Measurements from ENCODE around the gene RERE.
A peak's percentile ranks its signal among the peaks of the same experiment; 100 is the strongest.
"Not testable (repeated sequence)": the region's sequence is repeated elsewhere in the genome, so short reads cannot be mapped to it uniquely, and the experiment has no call there.

RERE gene

DNA sequence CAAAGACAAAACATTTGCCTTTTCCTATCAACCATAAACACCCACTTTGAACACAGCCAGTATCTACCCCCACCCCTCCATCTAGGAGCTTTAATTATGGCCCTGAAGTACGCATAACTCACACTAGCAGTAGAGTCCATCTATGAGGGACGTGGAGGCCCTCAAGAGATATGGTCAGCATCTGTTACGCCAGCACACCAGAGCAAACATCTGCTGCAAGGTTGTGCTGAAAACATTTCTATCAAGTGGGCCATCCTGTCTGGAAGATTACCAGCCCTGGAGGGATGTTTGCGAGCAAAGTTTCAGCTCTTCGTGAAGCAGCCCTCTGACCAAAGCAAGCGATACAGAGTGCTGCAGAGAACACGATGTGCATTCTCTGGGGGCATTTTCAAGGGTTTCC, 424.9 kb downstream of the RERE start:
- ATAC-seq, result no peak

DNA sequence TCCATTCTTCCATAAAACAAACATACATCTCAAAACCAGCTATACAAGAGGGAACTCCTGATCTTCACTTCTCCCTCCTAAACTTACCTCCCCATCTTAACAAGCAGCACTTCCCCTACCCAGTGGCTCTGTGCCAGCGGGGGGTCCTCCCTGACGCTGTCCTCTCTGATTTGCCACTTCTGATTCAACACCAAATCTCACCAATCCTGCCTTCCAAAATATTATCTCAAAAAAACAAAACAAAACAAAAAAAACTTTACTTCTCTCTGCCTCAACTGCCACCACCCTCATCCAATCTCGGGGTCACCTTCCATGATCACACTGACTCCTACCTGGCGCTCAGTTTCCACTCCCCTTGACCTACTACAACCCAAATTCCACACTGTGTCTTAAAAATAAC, 426.7 kb downstream of the RERE start:
- ATAC-seq, result no peak

DNA sequence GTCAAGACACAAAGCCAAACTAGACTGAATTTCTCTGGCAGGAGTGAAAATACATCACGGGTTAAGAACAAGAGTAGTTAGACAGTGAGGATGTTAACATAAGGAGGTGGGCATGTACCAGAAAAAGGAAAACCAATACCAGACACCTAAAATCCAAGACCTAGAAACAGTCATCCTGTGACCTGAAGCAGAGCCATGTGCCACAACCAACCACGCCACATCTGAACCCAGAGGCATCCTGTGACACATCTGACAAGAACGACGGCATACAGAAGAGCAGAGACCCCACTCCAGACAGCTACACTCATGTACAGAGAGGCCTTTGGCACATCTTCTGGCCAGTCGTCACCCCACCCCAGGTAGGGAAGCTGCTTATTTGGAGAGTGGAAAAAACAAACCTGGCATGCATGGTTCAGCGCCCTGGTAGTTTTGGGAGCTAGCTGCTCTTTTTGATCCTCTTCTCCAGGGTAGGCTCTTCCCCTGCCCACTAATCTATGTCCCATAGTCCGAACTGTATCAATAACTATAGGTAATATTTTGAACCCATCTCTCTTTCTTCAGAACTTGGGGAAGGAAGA, 427.4 kb downstream of the RERE start:
- peak in 1 of 2 donors; percentile 27 for ATAC-seq

DNA sequence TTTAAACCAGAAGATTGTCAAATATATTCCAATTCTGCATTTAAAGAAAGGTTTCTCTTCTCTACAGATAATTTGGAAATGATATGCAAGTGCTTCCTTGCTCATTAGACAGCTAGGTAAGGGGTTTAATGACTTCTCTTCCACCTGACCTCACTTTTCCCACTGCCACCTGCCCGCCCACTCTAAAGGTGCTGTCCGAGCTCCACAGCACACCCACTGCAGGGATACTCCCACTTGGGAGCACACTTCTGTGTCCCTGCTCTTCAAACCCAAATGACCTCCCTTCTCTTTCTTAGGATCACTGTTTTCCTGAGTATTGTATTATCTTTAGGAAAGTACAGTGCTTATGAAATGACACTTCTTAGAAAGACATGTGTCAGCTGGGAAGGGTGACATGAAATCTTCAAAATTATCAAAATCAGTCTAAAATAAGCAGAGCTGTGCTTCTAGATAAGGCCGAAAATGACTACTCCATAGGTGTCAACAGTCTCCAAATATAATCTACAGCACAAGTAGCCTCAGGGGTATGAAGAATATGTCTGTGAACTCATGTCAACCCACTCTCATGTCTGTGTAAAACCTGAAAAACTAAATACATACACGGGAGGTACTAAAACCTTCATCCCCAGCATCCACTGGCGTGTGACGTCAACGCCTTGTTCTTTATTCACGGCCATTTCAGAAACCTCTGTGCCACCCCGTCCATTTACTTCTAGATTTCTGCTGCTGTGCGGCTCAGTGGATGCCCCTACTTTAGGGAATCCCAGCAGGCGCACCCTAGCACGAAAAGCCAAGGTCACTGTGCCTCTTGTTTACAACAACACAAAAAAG, 428.5 kb downstream of the RERE start:
- ATAC-seq, result no peak

DNA sequence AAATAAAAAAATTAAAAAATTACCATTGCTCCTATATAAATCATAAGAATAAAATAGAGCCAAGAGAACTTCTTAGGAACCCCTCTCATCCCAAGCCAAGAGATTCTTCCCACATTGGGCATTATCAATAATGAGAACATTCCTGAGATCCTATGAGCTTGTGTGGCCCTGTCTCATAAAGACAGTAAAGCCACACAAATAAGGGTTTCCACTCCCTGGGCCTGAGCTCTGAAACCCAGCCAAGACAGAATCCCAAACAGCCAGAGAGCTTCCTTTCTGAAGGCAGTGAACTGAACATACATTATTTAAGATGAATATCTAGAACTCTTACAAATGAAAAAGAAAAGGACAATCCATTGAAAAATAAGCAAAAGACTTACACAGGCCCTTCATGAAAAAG, 431.2 kb downstream of the RERE start:
- no peak for ATAC-seq

DNA sequence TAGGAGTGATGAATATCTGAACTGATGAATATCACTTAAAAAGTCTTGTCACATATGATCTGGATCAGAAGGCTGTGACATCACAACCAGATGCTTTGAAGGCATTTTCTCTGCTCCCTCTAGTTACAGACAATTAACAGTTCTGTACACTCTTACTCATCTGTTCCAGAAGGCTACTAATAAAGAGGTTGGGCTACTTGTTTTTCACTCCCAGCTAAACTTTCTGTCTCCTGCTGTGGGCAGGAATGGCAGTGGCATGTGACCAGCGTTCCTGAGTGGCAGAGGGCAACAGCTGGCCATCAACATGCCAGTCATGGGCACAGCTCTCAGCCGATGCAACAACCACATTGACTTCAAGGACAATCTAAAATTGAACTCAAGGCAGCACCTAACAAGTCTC, 432.9 kb downstream of the RERE start:
- peak; percentile 44 to 65 for ATAC-seq

DNA sequence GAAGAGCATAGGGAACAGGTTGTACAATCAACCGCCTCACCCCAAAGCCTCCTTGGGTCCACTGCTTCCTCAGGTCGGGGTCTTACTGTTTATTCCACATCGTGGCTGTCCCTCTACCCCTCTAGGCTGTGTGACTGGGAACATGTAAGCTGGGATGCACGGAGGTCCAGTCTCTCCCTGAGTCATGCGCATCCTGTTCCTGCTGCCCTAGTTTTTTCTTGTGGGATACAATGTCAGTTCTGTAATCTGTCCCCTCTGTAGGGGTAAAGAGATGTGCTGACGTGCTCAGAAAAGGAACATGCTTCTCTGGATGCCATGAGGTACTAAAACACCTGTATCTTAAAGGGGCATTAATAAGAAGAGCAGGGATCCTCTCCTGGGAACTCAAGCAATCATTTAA, 433.4 kb downstream of the RERE start:
- no peak for ATAC-seq

DNA sequence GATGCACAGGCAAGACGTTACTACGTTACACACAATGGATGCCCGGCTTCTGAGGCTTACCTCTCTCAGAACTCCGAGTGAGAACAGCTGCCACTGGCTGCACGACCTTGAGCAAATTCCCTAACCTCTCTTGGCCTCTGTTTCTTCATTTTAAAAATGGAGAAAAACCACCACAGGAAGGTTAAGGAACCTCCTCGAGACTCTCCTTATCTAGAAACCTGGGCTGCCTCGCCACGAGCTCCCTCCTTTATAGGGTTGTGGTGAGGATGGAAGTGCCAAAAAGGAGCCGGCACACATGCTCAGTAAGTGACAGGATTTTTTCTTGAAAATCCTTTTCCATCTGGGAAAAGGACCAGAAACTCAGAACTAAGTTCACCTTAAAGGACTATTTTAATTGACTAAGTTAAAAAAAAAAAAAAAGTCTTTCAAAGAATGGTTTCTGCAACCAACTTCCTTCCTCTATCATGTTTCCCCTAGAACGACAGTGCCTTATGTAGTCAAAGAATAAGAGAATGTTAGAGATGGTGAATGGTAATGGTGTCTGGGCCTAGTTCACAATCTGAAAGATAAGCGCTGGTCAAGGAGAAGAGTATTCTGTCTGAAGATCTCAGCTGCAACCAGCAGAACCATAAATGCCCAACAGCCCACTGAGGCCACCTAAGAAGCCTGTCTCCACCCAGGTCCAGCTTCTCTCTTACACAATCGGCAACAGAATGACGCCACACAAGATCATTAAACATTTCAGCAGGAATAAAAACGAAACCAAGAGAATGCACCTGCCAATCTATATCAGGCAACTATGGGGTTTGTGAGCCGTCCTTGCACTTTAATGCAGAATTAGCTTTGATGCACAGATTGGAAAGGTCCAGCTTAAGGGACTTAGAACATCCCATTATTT, 434.6 kb downstream of the RERE start:
- no peak for ATAC-seq

DNA sequence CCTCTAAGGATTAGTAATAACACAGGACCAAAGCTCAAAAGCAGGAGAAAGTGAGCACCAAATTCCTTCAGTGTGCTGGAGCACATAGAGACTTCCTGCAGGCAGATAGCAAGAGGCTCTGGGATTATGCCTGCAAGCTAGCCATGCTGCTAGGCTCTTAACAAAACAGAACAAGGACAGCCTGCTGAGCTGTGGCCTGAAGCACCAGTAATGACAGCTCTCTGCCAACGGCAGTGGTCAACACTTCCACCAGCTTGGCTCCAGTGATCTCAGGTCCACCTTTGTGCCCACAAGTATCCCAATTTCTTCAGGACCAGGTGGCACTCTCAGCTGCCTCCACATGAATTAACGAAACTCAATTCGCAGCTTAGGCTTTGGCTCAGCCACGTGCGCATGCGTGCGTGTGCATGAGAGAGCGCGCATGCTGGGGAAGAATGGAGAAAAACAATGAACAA, 435.4 kb downstream of the RERE start:
- no peak for ATAC-seq

DNA sequence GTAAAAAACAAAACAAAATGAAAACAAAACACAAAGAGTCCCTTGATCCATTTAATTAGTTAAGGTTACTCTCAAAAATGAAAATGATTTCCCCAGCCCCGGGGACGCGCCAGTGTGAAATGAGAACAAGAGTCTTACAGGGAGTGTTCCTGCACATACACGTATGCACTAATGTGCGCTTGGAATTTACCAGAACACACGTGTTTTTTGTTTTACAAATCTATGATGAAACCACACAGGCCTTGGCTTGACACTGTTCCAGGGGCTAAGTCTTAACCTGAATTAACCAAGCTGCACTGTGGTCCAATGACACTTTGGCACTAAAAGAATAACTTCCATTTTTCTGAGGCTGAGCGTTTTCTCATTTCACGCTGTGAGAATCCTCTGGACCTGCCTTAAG, 435.8 kb downstream of the RERE start:
- no peak for ATAC-seq

DNA sequence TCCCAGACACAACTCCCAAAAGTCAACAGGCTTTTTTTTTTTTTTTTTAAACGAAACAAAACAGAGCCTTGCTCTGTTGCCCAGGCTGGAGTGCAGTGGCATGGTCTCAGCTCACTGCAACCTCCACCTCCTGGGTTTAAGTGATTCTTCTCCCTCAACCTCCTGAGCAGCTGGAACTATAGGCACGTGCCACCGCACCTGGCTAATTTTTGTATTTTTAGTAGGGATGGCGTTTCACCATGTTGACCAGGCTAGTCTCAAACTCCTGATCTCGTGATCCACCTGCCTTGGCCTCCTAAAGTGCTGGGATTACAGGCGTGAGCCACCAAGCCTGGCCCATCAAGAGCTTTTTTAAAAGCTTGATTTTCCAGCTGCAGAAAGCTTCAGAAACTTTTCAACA, 437.1 kb downstream of the RERE start:
- not testable (repeated sequence) for ATAC-seq

DNA sequence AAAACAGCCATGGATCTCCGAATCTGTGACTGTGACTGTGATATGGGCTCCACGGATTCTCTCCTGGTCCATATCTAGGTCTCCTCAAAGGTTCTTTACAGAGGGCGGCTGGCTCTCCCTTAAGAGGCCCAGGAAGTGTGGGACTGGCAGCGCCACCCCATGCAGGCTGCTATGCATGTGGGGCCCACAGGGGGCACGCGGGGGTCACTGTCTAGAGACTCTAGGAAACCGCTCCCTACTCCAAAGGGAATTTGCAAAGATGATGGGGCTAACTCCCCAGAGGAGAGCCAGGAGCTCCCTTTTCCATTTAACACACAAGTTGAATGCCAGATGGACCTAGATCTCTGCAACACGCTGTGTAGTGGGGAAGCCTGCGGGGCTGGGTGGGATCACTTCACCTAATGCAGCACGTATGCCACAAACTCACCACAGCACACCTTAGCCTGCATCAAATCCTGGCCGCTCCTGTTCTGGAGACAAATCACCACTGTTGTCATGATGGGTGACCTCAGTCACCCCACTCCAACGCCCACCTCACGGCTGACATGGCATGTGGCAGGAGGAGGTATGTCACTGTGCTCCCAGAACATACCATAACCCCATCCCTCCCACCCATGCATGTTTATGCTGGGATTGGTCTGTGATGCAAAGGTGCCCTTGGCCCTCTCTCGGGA, 437.8 kb downstream of the RERE start:
- ATAC-seq, result no peak

DNA sequence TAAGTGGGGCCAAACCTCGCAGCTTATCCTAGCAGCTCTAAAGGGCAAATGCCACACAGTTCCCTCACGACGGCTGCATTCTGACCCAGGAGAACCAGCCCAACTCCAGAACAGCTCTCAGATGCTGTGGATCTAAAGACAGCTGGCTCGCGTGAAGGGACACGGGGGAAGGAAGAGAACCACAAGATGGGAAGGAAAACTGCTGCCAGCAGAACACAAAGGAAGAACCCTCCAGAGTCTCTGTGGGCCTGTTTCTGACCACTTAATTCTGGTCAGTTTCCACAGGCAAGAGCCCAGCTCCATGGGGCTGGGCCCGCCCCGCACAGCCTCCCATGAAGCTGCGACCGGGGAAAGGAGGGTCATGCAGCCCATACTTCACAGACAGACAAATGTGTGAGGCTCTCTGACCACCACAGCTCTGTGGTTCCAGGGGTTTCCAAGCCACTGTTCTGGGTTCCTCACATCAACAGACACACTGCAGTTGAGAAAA, 438.4 kb downstream of the RERE start:
- no peak for ATAC-seq

DNA sequence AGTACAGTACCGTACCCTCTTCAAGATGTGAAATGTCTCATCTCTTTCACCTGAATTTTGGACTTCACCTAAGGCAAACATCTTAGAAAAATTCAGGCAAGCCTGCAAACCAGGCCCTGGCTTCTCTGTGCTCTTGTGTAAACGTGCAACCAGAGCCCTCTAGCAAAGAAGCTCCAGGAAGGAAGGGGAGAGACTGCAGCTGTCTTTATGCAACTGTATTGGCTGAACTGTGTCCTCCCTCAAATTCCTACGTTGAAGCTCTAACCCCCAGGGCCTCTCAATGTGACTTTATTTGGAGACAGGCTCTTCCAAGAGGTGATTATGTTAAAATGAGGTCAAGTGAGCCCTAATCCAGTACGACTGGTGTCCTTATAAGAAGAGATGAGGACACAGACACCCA, 439.3 kb downstream of the RERE start:
- no peak for ATAC-seq

DNA sequence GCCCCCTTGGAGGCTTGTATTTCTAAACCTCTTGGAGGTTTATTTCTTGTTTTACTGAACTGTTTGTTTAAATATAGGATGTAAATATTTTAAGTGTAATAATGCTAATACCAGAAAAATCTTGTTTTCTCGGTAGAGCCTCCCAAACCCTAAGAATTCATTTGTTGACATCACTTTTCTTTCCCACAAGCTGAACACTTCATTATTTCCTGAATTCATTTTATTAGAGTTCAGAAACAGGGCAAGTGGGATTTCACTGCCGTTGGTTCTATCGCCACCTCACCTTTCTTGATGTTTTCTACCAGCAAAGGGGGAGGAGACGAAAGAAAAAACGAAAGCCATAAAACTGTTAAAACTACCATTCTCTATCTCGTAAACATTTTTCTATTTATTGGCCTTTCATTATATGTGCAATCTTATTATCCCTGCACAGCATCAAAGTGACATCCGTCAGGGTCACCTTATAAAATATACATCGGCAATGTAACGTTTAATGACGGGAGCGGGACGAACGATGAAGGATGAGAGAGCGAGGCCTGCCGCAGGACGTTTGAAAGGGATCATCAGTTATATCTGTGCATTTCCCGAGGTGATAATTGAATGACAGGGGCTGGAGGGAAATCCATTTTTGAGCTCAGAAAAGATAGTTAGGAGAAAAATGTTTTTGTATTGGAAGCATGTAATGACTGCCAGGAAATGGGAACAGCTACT, 440.0 kb downstream of the RERE start:
- no peak for ATAC-seq

DNA sequence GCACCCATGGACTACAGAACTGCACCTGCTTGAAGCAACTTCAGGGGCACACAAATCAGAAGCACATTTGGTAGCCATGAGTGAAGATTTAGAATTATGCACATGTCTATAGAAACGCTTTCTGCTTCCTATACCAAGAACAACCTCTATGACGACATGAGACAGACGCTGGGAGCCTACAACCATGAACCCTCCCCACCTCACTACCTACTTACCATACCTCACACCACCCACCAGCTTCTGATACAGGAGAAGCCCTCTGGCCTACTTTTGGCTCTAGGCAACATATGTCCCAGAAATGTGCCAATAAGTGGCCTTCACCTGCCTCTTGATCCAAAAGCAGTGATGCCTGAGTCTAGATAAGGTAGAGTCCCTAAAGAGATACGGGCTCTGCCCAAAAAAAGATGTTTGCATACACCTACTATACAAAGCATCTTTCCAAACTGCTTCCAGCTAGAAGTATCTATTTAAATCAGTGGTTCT, 441.0 kb downstream of the RERE start:
- no peak for ATAC-seq

DNA sequence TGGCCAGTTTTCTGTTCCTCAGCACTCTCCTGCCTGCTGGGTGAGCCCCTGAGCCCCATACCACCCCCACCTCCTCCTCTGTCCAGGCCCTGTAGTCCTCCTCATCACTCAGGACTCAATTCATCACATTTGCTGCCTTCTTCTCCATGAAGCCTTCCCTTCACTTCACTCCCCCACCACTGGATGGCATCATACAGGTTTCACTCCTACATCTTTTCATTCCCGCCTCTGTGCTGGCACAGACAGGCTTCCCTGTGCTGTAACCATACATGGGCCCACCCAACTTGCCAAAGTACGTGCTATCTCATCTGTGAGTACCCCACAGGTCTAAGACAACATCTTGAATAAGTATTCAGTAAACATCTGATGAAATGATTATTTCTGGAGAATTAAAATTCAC, 442.6 kb downstream of the RERE start:
- ATAC-seq, result peak in 1 of 2 donors; percentile 30

DNA sequence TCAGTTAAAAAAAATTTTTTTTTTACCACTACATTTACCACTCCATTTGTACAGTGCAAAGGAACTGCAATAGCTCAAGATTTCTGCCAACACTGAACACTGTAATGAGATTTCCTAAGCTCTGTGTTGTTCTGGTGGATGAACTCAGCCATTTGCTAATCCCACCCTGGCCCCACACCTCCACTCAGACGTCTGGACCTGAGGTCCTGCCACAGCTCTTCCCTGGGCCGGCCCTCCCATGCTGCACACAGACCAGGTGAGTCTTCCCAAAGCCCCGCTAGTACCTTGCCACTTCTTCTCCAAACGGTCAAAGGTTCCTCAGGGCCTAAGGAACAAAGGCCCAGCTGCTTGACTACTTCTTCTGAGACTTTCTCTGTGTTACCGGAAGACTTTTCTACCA, 443.1 kb downstream of the RERE start:
- ATAC-seq, result no peak

DNA sequence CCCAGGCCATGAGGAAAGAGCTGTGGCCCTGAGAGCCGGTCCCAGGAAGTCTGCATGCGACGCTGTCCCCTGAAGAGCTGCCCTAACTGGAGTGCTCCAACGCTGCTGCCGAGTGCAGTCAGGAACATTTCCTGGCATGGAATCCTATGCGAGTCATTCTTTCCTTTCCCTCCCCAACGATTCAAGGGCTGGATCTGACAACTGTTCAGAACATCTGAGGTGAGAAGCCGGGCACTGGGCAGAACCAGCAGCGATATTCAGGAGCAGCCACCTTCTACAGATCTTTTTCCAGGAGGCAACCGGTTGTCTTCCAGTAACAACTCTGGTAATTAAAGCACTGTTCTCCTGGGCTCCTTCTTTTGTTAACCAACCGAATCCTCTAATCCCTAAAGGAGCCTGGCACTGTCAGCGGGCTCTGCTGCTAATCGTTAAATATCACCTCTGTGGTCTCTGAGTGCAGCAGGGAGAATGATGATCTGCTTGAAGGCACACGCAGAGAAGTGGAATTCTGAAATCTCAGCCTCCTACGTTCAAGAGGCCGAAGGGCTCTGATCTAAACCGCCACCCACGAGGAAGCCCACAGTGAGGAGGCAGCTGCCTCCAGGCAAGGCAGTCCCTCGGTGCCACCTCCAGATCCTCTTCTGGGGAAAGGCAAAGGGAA, 443.7 kb downstream of the RERE start:
- ATAC-seq, result no peak

DNA sequence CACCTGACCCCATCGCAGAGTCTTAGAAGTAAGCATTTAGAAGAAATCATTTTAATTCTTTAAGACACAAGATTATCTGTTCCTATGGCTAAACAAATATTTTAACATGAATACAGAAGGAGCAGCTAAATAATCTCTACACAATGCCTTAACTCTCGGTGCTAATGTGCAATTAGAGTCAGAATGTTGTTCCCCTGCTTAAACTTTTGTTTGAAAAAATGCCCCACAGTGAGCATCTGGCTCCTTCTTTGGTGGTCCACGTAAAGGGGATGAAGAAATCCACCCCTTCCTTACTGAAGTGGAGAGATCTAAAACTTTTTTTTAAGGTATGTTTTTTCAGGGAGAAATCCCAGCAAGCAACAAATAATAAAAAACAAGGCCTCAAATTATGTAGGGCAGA, 444.3 kb downstream of the RERE start:
- no peak for ATAC-seq

DNA sequence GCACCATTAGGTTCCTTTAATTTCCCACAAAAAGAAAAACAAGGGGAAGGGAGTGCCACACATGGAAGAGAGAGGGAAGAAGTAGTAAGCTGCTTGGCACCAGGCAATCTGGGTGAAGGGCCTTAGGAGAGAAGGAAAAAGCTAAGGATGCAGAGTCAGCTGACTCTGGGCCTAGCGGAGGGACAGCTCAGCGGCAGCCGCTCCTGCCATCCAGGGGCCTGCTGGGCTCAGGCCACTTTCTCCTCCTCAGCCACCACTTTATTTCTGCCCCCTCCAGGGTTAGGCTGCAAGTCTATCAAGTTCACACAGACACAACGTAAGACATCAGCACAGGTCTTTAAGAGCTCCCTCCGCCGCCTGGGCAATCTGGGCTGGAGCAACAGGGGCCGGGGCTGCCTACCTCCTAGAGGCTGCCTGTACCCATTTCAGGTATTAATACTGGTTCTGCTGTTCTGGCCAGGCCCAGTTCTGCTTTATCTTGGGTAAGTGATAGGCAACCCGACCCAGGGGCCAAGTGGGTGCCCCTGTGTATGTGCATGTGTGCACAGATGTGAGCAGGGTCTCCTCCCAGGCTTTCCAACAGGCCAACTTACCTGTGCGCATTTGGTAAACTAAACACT, 446.0 kb downstream of the RERE start:
- no peak for ATAC-seq
